RPMI8226 (cell line): Measurements from ENCODE around the gene PRPF38B.
"Not testable (repeated sequence)": the region's sequence is repeated elsewhere in the genome, so short reads cannot be mapped to it uniquely, and the experiment has no call there.

Experiments used
- DNase-seq: peaks from one replicate; pipeline ENCODE4 v3.0.0-alpha.2; 2015

The PRPF38B gene

GRCh38 chr1:108679586-108680213 lies 12.4 kb upstream of the PRPF38B start:
- no peak for DNase-seq

GRCh38 chr1:108681701-108682100 lies 10.4 kb upstream of the PRPF38B start:
- DNase-seq = not testable (repeated sequence)

- DNase-seq = no peak
Measured at GRCh38 chr1:108685529-108685928, 6.6 kb upstream of the PRPF38B start.

GRCh38 chr1:108686614-108687313 lies 5.3 kb upstream of the PRPF38B start:
- no peak for DNase-seq

- no peak for DNase-seq
Measured at GRCh38 chr1:108691128-108691941, 775 bp upstream of the PRPF38B start.

GRCh38 chr1:108692724-108693655 lies 880 bp downstream of the PRPF38B start:
- peak; percentile 61 for DNase-seq

- DNase-seq = no peak
Measured at GRCh38 chr1:108695535-108695934, 3.4 kb downstream of the PRPF38B start.

GRCh38 chr1:108699375-108700332 lies 7.5 kb downstream of the PRPF38B start:
- no peak for DNase-seq

GRCh38 chr1:108701176-108701849 lies 9.2 kb downstream of the PRPF38B start:
- no peak for DNase-seq

- not testable (repeated sequence) for DNase-seq
Measured at GRCh38 chr1:108702109-108702508, 10.0 kb downstream of the PRPF38B start.

- DNase-seq = no peak
Measured at GRCh38 chr1:108703939-108704338, 11.8 kb downstream of the PRPF38B start.

- DNase-seq = no peak
Measured at GRCh38 chr1:108704496-108704895, 12.4 kb downstream of the PRPF38B start.

GRCh38 chr1:108706643-108707042 lies 14.5 kb downstream of the PRPF38B start:
- no peak for DNase-seq

GRCh38 chr1:108708691-108709660 lies 16.9 kb downstream of the PRPF38B start:
- peak; percentile 11 for DNase-seq

- DNase-seq = no peak
Measured at GRCh38 chr1:108712606-108713150, 20.6 kb downstream of the PRPF38B start, which contains the start of gene FNDC7. FNDC7 (plus strand) TSS chr1:108712908; CDS start chr1:108712934, 26 bp downstream.

GRCh38 chr1:108715932-108716331 lies 23.8 kb downstream of the PRPF38B start:
- DNase-seq = no peak

- no peak for DNase-seq
Measured at GRCh38 chr1:108716437-108717230, 24.5 kb downstream of the PRPF38B start.

GRCh38 chr1:108717774-108718316 lies 25.7 kb downstream of the PRPF38B start:
- no peak for DNase-seq
